Measurements from ENCODE around the gene MIPOL1. TPM values are rescaled to one million over a fixed set of nuclear protein-coding genes. Genes with fewer than 3 reads are reported as not detected.

The MIPOL1 gene
- total RNA-seq, 1 donor from 2014 or later = 11.1 TPM

DNA sequence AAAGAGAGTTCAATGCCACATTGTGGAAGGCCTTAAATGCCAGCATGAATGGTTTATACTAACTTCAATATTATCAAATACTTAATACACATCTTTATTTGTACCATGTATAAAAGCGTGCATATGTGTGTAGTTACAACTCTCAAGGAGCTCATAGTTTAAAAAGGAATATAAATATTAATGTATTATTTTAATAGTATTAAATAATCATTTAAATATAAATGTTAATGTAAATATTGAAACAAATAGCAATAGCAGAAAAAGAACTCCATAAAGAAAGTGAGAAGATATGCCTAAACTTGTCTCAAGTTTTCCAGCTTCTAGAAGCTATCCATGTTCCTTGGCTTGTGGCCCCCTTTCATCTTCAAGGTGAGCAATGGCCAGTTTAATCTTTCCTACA lies 215.3 kb downstream of the MIPOL1 start:
- Histone ChIP-seq H3K4me3 (ENCODE audit: low read depth, low read length) (no peak overlapping the region), H3K27me3 (ENCODE audit: control insufficient read depth, insufficient read depth, low read length) (no peaks in the 10 kb centered on the region), H3K36me3 (ENCODE audit: control insufficient read depth, insufficient read depth, low read length) (no peaks in the 10 kb centered on the region)
- FAIRE-seq = no peak
- DNase-seq (ENCODE audit: low read depth) = no peak
- TF ChIP-seq, protein P1, sequence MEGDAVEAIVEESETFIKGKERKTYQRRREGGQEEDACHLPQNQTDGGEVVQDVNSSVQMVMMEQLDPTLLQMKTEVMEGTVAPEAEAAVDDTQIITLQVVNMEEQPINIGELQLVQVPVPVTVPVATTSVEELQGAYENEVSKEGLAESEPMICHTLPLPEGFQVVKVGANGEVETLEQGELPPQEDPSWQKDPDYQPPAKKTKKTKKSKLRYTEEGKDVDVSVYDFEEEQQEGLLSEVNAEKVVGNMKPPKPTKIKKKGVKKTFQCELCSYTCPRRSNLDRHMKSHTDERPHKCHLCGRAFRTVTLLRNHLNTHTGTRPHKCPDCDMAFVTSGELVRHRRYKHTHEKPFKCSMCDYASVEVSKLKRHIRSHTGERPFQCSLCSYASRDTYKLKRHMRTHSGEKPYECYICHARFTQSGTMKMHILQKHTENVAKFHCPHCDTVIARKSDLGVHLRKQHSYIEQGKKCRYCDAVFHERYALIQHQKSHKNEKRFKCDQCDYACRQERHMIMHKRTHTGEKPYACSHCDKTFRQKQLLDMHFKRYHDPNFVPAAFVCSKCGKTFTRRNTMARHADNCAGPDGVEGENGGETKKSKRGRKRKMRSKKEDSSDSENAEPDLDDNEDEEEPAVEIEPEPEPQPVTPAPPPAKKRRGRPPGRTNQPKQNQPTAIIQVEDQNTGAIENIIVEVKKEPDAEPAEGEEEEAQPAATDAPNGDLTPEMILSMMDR (IDR thresholded peaks at IDR 0.05; ENCODE audit: insufficient read depth, low read length, severe bottlenecking) = no peak

DNA sequence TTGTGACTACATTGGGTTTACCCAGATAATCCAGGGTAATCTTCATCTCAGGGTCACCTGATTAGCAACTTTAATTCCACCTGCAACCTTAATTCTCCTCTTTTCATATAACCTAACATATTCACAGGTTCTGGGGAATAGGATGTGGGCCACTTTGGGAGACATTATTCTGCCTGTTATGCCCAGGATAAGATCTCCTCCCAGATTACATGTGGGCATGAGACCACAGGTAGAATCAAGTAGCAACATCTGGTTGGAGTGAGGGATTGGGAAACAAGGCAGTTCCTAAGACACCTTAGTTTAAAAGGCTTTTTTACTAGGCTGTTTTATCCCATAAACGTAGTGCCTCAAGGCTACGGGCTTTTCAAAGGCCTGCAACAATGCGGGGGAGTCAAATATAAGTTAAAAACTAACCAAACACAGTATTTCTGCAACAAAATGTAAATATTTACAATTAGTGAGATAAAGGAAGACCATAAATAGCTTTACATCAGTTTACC lies 215.8 kb downstream of the MIPOL1 start:
- DNase-seq (ENCODE audit: low read depth) (no peak), FAIRE-seq (no peak)
- TF ChIP-seq, protein P1 (IDR thresholded peaks at IDR 0.05; ENCODE audit: insufficient read depth, low read length, severe bottlenecking) = no peak
- Histone ChIP-seq H3K27me3 (ENCODE audit: control insufficient read depth, insufficient read depth, low read length) (no peaks in the 10 kb centered on the region), H3K36me3 (ENCODE audit: control insufficient read depth, insufficient read depth, low read length) (no peaks in the 10 kb centered on the region), H3K4me3 (ENCODE audit: low read depth, low read length) (no peak overlapping the region)

DNA sequence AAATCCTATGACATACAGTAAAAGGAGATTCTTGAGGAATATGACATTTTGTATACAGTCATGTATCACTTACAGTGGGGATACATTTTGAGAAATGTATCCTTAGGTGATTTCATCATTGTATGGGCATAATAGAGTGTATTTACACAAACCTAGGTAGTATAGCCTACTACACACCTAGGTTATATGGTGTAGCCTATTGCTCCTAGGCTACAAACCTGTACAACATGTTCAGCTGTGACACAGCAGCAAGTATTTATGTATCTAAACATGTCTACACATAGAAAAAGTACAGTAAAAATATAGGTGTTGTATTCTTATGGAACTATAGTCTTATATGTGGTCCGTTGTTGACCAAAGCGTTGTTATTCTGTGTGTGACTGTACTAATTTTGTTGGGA lies 218.5 kb downstream of the MIPOL1 start:
- FAIRE-seq (no peak), DNase-seq (ENCODE audit: low read depth) (no peak)
- TF ChIP-seq, protein P1 (IDR thresholded peaks at IDR 0.05; ENCODE audit: insufficient read depth, low read length, severe bottlenecking) = no peak
- Histone ChIP-seq H3K36me3 (ENCODE audit: control insufficient read depth, insufficient read depth, low read length) (no peaks in the 10 kb centered on the region), H3K4me3 (ENCODE audit: low read depth, low read length) (no peak overlapping the region), H3K27me3 (ENCODE audit: control insufficient read depth, insufficient read depth, low read length) (no peaks in the 10 kb centered on the region)

DNA sequence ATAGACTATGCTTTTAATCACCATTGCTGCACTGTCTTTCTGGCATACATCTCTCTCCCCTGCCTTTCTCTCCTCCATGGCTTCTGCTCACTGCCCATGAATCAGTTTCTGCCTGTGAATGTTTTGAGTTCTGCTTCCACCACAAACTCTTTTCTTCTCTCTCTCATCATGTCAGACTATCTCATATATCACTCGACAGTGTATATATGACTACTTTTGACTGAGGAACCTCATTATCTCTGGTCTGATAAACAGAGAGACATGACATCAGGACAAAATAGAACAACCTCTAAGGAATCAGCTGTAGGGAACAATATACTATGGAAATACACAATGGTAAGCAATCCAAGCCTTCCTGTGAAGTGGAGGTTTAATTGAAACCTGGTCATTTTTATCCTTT lies 219.4 kb downstream of the MIPOL1 start:
- H3K36me3 ChIP-seq (ENCODE audit: control insufficient read depth, insufficient read depth, low read length) = no peaks in the 10 kb centered on the region
- H3K27me3 ChIP-seq (ENCODE audit: control insufficient read depth, insufficient read depth, low read length) = no peaks in the 10 kb centered on the region
- DNase-seq (ENCODE audit: low read depth) (no peak), FAIRE-seq (no peak)
- H3K4me3 ChIP-seq (ENCODE audit: low read depth, low read length) = no peak overlapping the region
- TF ChIP-seq, protein P1 (IDR thresholded peaks at IDR 0.05; ENCODE audit: insufficient read depth, low read length, severe bottlenecking) = no peak

DNA sequence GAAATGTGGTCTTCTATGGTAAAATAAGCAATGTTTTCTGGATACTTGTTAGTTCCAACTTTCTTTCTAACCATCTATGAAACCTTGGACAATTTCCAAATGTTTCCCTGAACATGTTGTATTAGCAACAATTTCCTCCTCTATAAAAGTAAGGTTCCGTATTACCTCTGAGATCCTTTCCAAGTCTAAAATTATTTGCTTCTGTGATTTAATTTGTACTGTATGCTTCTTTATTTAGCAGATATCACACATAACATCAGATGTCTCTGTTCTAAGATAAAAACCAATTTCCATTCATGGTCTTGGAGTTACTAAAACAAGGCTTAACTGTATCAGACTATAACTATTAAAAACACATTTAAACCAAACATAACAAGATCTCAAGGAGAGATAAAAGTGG lies 220.1 kb downstream of the MIPOL1 start:
- FAIRE-seq (no peak), DNase-seq (ENCODE audit: low read depth) (no peak)
- TF ChIP-seq, protein P1 (IDR thresholded peaks at IDR 0.05; ENCODE audit: insufficient read depth, low read length, severe bottlenecking) = no peak
- no peak overlapping the region for H3K4me3 ChIP-seq (ENCODE audit: low read depth, low read length)
- no peaks in the 10 kb centered on the region for H3K36me3 ChIP-seq (ENCODE audit: control insufficient read depth, insufficient read depth, low read length)
- no peaks in the 10 kb centered on the region for H3K27me3 ChIP-seq (ENCODE audit: control insufficient read depth, insufficient read depth, low read length)

DNA sequence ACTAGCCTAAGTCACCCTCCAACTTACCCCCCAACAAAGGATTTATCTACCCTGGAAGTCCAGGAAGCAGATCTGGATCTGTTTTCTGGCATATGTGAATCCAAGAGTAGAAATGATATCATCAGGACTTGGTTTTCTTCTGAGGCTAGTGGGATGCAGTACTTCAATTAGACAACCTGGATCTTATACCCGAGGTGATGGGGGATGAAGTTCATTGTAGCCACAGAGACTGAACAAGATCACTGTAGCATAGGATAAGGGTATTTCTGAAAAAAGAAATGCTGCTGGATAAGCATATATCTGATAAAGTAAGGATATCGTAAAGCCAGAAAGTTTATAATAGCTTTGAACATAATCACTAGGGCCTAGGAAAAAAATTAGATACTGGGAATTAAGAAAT lies 222.9 kb downstream of the MIPOL1 start:
- Histone ChIP-seq H3K36me3 (ENCODE audit: control insufficient read depth, insufficient read depth, low read length) (no peaks in the 10 kb centered on the region), H3K4me3 (ENCODE audit: low read depth, low read length) (no peak overlapping the region), H3K27me3 (ENCODE audit: control insufficient read depth, insufficient read depth, low read length) (no peaks in the 10 kb centered on the region)
- no peak for FAIRE-seq
- no peak for DNase-seq (ENCODE audit: low read depth)
- TF ChIP-seq, protein P1 (IDR thresholded peaks at IDR 0.05; ENCODE audit: insufficient read depth, low read length, severe bottlenecking) = no peak
